H9 (cell line): ENCODE data around the gene ACTC1. TPM values are rescaled to one million over a fixed set of nuclear protein-coding genes. Genes with fewer than 3 reads are reported as not detected.

Experiments
- DNase-seq: peaks from one replicate; pipeline ENCODE4 v3.0.0-alpha.2; 2017
- H2AFZ ChIP-seq: one replicate; pipeline ENCODE4 v1.6.1; 2013; ENCODE audit warnings: mild to moderate bottlenecking, low read length, control low read depth, moderate library complexity
- H2AK5ac ChIP-seq: 2 replicates; pipeline ENCODE4 v1.6.1; 2013; ENCODE audit warnings: low read length, control low read depth, mixed read lengths; ENCODE audit not compliant: insufficient read length
- H2BK120ac ChIP-seq: one replicate; pipeline ENCODE4 v1.6.1; 2013; ENCODE audit warnings: low read depth, mild to moderate bottlenecking, low read length, control low read depth, inconsistent platforms; ENCODE audit not compliant: poor library complexity, severe bottlenecking
- H2BK12ac ChIP-seq: 2 replicates; pipeline ENCODE4 v1.6.1; 2013; ENCODE audit warnings: low read length, control low read depth, mixed read lengths, low read depth; ENCODE audit not compliant: insufficient read length
- H2BK15ac ChIP-seq: 2 replicates; pipeline ENCODE4 v1.6.1; 2013; ENCODE audit warnings: low read depth, low read length, control low read depth
- H2BK20ac ChIP-seq: one replicate; pipeline ENCODE4 v1.6.1; 2013; ENCODE audit warnings: low read depth, mild to moderate bottlenecking, low read length, control low read depth, inconsistent platforms; ENCODE audit not compliant: poor library complexity, severe bottlenecking
- H2BK5ac ChIP-seq: 2 replicates; pipeline ENCODE4 v1.6.1; 2013; ENCODE audit warnings: low read length, control low read depth, mixed read lengths; ENCODE audit not compliant: insufficient read length
- H3K14ac ChIP-seq: 2 replicates; pipeline ENCODE4 v1.6.1; 2013; ENCODE audit warnings: low read length, control low read depth; ENCODE audit not compliant: insufficient read depth
- H3K18ac ChIP-seq: 2 replicates; pipeline ENCODE4 v1.6.1; 2013; ENCODE audit warnings: low read depth, mild to moderate bottlenecking, mixed read lengths, low read length, control low read depth; ENCODE audit not compliant: insufficient read length
- H3K23ac ChIP-seq: 2 replicates; pipeline ENCODE4 v1.6.1; 2013; ENCODE audit warnings: low read length, control low read depth, mixed read lengths, low read depth; ENCODE audit not compliant: insufficient read length
- H3K23me2 ChIP-seq: 2 replicates; pipeline ENCODE4 v1.6.1; 2013; ENCODE audit warnings: low read depth, mild to moderate bottlenecking, mixed read lengths, low read length, control low read depth; ENCODE audit not compliant: insufficient read length, poor library complexity, severe bottlenecking
- H3K27ac ChIP-seq: 2 replicates; pipeline ENCODE4 v1.5.1; 2013; ENCODE audit warnings: low read length, control low read depth, mixed read lengths, low read depth; ENCODE audit not compliant: insufficient read length
- H3K27me3 ChIP-seq: 2 replicates; pipeline ENCODE4 v1.6.1; 2013; ENCODE audit warnings: low read length, control low read depth, inconsistent platforms; ENCODE audit not compliant: insufficient read depth
- H3K4ac ChIP-seq: 2 replicates; pipeline ENCODE4 v1.6.1; 2013; ENCODE audit warnings: low read depth, mild to moderate bottlenecking, control low read depth, inconsistent platforms, low read length, moderate library complexity
- H3K4me1 ChIP-seq: 2 replicates; pipeline ENCODE4 v1.6.1; 2013; ENCODE audit warnings: low read length, control low read depth, inconsistent platforms; ENCODE audit not compliant: insufficient read depth
- H3K4me2 ChIP-seq: 2 replicates; pipeline ENCODE4 v1.6.1; 2013; ENCODE audit warnings: low read length, control low read depth, mixed read lengths; ENCODE audit not compliant: insufficient read length, insufficient read depth
- H3K56ac ChIP-seq: 2 replicates; pipeline ENCODE4 v1.6.1; 2013; ENCODE audit warnings: low read depth, mild to moderate bottlenecking, mixed read lengths, low read length, control low read depth; ENCODE audit not compliant: insufficient read length
- H3K79me1 ChIP-seq: 2 replicates; pipeline ENCODE4 v1.6.1; 2013; ENCODE audit warnings: low read depth, mild to moderate bottlenecking, moderate library complexity, low read length, control low read depth, inconsistent platforms; ENCODE audit not compliant: insufficient read depth, poor library complexity, severe bottlenecking
- H3K79me2 ChIP-seq: 2 replicates; pipeline ENCODE4 v1.6.1; 2013; ENCODE audit warnings: low read length, control low read depth, inconsistent platforms; ENCODE audit not compliant: insufficient read depth
- H3K9ac ChIP-seq: 2 replicates; pipeline ENCODE4 v1.6.1; 2013; ENCODE audit warnings: low read length, control low read depth, mixed read lengths; ENCODE audit not compliant: insufficient read length; ENCODE audit errors: extremely low read depth
- H3K9me3 ChIP-seq: one replicate; pipeline ENCODE4 v1.6.1; 2013; ENCODE audit warnings: low read depth, low read length, inconsistent platforms; ENCODE audit not compliant: control insufficient read depth
- H3T11ph ChIP-seq: one replicate; pipeline ENCODE4 v1.6.1; 2013; ENCODE audit warnings: mild to moderate bottlenecking, low read length, control low read depth, inconsistent platforms
- H4K20me1 ChIP-seq: one replicate; pipeline ENCODE4 v1.6.1; 2013; ENCODE audit not compliant: control insufficient read depth, insufficient read length, insufficient read depth
- H4K5ac ChIP-seq: 2 replicates; pipeline ENCODE4 v1.6.1; 2013; ENCODE audit warnings: low read depth, mild to moderate bottlenecking, mixed read lengths, low read length, control low read depth; ENCODE audit not compliant: insufficient read length
- H4K8ac ChIP-seq: replicated peaks from 2 replicates; pipeline ENCODE4 v1.6.1; 2013; ENCODE audit warnings: low read length, control low read depth, mixed read lengths, low read depth; ENCODE audit not compliant: insufficient read length
- H4K91ac ChIP-seq: 2 replicates; pipeline ENCODE4 v1.6.1; 2013; ENCODE audit warnings: low read depth, mild to moderate bottlenecking, moderate library complexity, mixed read lengths, low read length, control low read depth; ENCODE audit not compliant: insufficient read length
- H3K27ac Mint-ChIP-seq, 3 experiments: 2 replicates in 2 of 3; 3 replicates in 1 of 3; pipeline ENCODE4 v1.8.0; 2020 to 2021; ENCODE audit warnings: mixed read lengths in 3 of 3, mild to moderate bottlenecking in 1 of 3, moderate library complexity in 1 of 3
- H3K27me3 Mint-ChIP-seq: 2 replicates; pipeline ENCODE4 v1.8.0; 2021; ENCODE audit warnings: low read depth, mild to moderate bottlenecking, moderate library complexity, mixed read lengths
- H3K36me3 Mint-ChIP-seq, 3 experiments: 2 replicates in 2 of 3; 3 replicates in 1 of 3; pipeline ENCODE4 v1.8.0; 2020 to 2021; ENCODE audit warnings: low read depth in 3 of 3, mixed read lengths in 3 of 3; ENCODE audit not compliant: insufficient read depth in 1 of 3
- H3K4me1 Mint-ChIP-seq, 2 experiments: 2 replicates each; pipeline ENCODE4 v1.8.0; 2020; ENCODE audit warnings: mixed read lengths in 2 of 2
- H3K4me3 Mint-ChIP-seq, 2 experiments: 2 replicates in 1 of 2; 3 replicates in 1 of 2; pipeline ENCODE4 v1.8.0; 2020 to 2021; ENCODE audit warnings: mild to moderate bottlenecking in 2 of 2, mixed read lengths in 2 of 2, moderate library complexity in 1 of 2
- H3K9me3 Mint-ChIP-seq, 2 experiments: 2 replicates in 1 of 2; 3 replicates in 1 of 2; pipeline ENCODE4 v1.8.0; 2020; ENCODE audit warnings: mild to moderate bottlenecking in 2 of 2, mixed read lengths in 2 of 2, moderate library complexity in 1 of 2
- WGBS: extraction: QIAGEN DNeasy Blood & Tissue Kit; methylation state at CpG from one replicate; pipeline ENCODE4 v1.1.7; 2013; ENCODE audit warnings: missing lambda C conversion rate, low lambda C conversion rate, mixed read lengths; ENCODE audit not compliant: insufficient read length; ENCODE audit errors: extremely low coverage; 5-methylcytosine and 5-hydroxymethylcytosine counted together
- total RNA-seq: library from RNA; stranded (reverse); gene quantifications from 2 replicates; pipeline ENCODE4 v1.2.1, GENCODE V29; 2021
- TF ChIP-seq, protein P1 (sequence below): fragments of 200-600 bp; sonication (generic); conservative IDR thresholded peaks from 3 replicates; pipeline ENCODE4 v1.8.0; 2021; ENCODE audit warnings: antibody characterized with exemption, mild to moderate bottlenecking

ACTC1 gene
- total RNA-seq, 1 experiment from 2014 or later: 52.2 TPM

GRCh38 chr15:34818526-34818925 is 23.2 kb upstream of the ACTC1 start:
- Histone ChIP-seq H3K56ac (no peak overlapping the region), H2BK12ac (no peak overlapping the region), H3T11ph (no peak overlapping the region), H4K20me1 (no peaks in the 10 kb centered on the region), H3K79me1 (no peaks in the 10 kb centered on the region), H3K23ac (no peak overlapping the region), H3K23me2 (no peaks in the 10 kb centered on the region), H3K9ac (no peak overlapping the region), H3K18ac (no peak overlapping the region), H4K8ac (no peak overlapping the region), H3K4me1 (no peaks in the 10 kb centered on the region), H4K91ac (no peak overlapping the region), H2AK5ac (no peak overlapping the region), H2BK20ac (no peak overlapping the region), H3K4me2 (no peak overlapping the region), H3K9me3 (no peaks in the 10 kb centered on the region), H4K5ac (no peak overlapping the region), H2BK5ac (no peak overlapping the region), H3K79me2 (no peaks in the 10 kb centered on the region), H2BK120ac (no peak overlapping the region), H3K27me3 (no peaks in the 10 kb centered on the region), H3K4ac (no peak overlapping the region), H3K27ac (no peak overlapping the region), H2AFZ (no peak overlapping the region), H3K14ac (no peak overlapping the region), H2BK15ac (no peak overlapping the region)
- no peak overlapping the region for H3K27ac Mint-ChIP-seq
- no CpG with 5 or more reads among the region's 1 CpG for WGBS
- no peak overlapping the region for H3K4me3 Mint-ChIP-seq
- no peaks in the 10 kb centered on the region for H3K4me1 Mint-ChIP-seq
- H3K36me3 Mint-ChIP-seq: no peaks in the 10 kb centered on the region
- H3K27me3 Mint-ChIP-seq: peaks cover 2% of the 10 kb centered on the region; the same call in 1 of the 2 replicates
- TF ChIP-seq, protein P1, sequence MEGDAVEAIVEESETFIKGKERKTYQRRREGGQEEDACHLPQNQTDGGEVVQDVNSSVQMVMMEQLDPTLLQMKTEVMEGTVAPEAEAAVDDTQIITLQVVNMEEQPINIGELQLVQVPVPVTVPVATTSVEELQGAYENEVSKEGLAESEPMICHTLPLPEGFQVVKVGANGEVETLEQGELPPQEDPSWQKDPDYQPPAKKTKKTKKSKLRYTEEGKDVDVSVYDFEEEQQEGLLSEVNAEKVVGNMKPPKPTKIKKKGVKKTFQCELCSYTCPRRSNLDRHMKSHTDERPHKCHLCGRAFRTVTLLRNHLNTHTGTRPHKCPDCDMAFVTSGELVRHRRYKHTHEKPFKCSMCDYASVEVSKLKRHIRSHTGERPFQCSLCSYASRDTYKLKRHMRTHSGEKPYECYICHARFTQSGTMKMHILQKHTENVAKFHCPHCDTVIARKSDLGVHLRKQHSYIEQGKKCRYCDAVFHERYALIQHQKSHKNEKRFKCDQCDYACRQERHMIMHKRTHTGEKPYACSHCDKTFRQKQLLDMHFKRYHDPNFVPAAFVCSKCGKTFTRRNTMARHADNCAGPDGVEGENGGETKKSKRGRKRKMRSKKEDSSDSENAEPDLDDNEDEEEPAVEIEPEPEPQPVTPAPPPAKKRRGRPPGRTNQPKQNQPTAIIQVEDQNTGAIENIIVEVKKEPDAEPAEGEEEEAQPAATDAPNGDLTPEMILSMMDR: no peak
- DNase-seq: no peak
- H3K9me3 Mint-ChIP-seq: no peaks in the 10 kb centered on the region
